ENCODE measurements around the gene CCDC197. TPM values are rescaled to one million over a fixed set of nuclear protein-coding genes. Genes with fewer than 3 reads are reported as not detected.

CCDC197 gene
- total RNA-seq, 2 experiments from 2014 or later: 0.45 TPM; not detected in 1

DNA sequence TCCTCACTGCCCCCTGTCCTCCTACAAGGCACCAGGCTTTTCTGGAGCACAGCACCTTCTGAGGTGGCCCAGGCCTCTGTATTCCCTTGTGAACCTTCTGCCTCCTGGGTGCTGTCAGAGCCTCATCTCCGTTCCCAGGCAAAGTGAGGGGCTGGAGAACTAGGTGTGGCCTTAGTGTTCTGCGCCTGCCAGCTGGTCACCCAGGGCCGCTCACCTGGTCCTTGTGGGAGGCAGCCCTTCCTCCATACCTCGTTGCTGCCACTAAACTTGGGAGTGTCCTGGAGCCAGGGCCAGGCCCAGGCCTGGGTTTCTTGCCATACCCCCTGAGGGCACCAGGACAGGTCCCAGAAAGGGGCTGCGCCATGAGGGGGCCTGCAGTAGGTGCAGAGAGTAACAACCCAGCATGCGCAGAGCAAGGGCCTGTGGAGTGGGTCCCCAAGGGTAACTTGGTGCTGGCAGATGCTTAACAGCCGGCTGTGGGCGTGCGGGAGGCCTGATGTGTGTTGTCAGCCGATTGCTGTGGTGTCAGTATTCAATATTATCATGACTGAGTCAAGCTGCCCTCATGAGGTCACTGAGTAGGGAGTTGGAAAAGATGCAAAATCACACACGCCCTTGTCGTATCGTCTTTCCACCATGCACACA lies 46.1 kb downstream of the CCDC197 start:
- H3K4me3 Mint-ChIP-seq: no peak overlapping the region
- DNase-seq: no peak
- H3K27ac Mint-ChIP-seq: no peak overlapping the region
- CTCF ChIA-PET: interaction anchor here (1.5 kb wide), 1 partner anchor 103 kb away, joined by 4 read pairs; no protein-coding TSS in a partner anchor
- H3K36me3 Mint-ChIP-seq (ENCODE audit: low read depth): peaks cover 30% of the 10 kb centered on the region
- no peaks in the 10 kb centered on the region for H3K27me3 Mint-ChIP-seq
- H3K9me3 Mint-ChIP-seq: no peaks in the 10 kb centered on the region
- POLR2A ChIA-PET: no interaction called here
- no peaks in the 10 kb centered on the region for H3K4me1 Mint-ChIP-seq

DNA sequence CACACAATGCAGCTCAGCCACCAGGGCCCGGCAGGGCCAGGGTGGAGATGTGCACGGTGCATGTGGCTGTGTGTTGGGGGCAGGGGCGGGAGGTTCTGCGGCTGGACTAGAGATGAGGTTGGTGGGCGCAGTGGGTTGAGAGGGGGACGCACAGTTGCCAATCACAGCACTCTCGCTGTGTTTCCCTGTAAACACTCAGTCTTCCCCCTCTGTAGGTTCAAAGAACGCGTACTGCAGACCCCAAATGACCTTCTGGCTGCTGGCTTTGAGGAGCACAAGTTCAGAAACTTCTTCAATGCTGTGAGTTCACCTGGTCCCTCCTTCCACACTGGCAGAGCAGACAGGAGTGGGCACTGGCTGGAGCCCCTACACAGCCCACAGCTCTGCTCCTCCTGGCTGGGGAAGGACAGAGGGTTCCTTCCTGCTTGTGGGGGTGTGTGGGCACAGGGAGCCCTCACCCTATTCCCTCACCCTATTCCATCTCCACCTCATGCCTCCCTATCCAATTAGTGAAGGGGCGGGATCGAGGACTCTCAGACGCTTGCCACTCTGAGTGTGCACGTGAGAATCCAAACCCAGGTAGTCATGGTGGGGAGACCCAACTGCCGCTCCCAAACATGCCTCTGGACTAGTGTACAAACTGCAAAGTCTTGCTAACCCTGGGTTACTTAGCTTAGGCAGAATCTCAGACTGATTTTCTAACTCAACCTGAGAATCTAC lies 46.8 kb downstream of the CCDC197 start:
- Mint-ChIP-seq H3K27me3 (no peaks in the 10 kb centered on the region), H3K4me1 (no peaks in the 10 kb centered on the region), H3K36me3 (ENCODE audit: low read depth) (peaks cover 33% of the 10 kb centered on the region), H3K27ac (peak overlapping the region; percentile 36), H3K4me3 (no peak overlapping the region), H3K9me3 (no peaks in the 10 kb centered on the region)
- no peak for DNase-seq
- CTCF ChIA-PET: no interaction called here
- POLR2A ChIA-PET: interaction anchor here (1.1 kb wide), 1 partner anchor 19 kb away, joined by 4 read pairs; no protein-coding TSS in a partner anchor

DNA sequence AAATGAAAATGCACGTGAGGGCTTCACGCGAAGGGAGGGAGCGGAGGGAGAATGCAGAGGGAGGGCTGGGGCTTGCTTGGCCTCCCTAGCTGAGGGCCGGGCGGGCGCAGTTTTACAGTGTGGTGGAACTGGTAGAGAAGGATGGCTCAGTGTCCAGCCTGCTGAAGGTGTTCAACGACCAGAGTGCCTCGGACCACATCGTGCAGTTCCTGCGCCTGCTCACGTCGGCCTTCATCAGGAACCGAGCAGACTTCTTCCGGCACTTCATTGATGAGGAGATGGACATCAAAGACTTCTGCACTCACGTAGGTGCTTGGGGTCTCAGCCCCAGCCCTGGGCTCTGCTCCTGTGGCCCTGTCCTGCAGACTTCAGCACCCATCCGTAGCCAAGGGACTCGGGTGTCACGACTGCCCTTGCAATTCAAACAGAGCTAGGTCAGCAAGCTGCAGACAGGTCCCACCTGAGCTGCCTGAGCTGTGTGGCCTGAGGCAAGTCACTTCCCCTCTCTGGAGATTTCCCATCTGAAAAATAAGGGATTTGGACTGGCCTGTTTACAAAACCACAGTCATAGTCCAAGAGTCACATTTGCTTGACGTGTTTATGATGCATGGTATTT lies 47.5 kb downstream of the CCDC197 start:
- no peak for DNase-seq
- Mint-ChIP-seq H3K36me3 (ENCODE audit: low read depth) (peaks cover 32% of the 10 kb centered on the region), H3K27me3 (no peaks in the 10 kb centered on the region), H3K4me3 (no peak overlapping the region), H3K27ac (no peak overlapping the region), H3K4me1 (no peaks in the 10 kb centered on the region), H3K9me3 (no peaks in the 10 kb centered on the region)
- ChIA-PET CTCF (no interaction called here), POLR2A (interaction anchor here (1.1 to 1.4 kb wide), 2 partner anchors 9 to 19 kb away, joined by 4 to 5 read pairs; no protein-coding TSS in a partner anchor)

DNA sequence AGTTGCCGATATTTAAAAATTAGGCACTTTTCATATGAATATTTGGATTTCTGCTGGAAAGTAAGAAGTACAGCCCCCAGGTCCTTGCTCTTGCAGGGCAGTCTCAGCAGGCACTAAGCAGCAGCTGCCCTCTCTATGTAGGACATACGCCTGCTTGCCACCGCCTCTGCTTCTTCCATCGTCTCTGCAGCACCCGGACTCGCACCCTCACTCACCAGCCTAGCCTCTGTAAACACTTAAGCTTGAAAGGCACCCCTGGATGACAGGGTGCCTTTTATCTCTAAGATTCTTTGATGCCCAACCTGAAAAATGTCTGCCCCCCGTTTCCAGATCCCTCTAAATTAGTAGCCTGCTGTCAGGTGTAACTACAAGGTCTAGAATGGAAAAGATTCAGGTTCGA lies 48.0 kb downstream of the CCDC197 start:
- POLR2A ChIA-PET: interaction anchor here (1.4 kb wide), 1 partner anchor 9 kb away, joined by 5 read pairs; no protein-coding TSS in a partner anchor
- Mint-ChIP-seq H3K27ac (no peak overlapping the region), H3K36me3 (ENCODE audit: low read depth) (peaks cover 37% of the 10 kb centered on the region), H3K4me3 (no peak overlapping the region), H3K27me3 (no peaks in the 10 kb centered on the region), H3K4me1 (no peaks in the 10 kb centered on the region), H3K9me3 (no peaks in the 10 kb centered on the region)
- CTCF ChIA-PET: no interaction called here
- no peak for DNase-seq

DNA sequence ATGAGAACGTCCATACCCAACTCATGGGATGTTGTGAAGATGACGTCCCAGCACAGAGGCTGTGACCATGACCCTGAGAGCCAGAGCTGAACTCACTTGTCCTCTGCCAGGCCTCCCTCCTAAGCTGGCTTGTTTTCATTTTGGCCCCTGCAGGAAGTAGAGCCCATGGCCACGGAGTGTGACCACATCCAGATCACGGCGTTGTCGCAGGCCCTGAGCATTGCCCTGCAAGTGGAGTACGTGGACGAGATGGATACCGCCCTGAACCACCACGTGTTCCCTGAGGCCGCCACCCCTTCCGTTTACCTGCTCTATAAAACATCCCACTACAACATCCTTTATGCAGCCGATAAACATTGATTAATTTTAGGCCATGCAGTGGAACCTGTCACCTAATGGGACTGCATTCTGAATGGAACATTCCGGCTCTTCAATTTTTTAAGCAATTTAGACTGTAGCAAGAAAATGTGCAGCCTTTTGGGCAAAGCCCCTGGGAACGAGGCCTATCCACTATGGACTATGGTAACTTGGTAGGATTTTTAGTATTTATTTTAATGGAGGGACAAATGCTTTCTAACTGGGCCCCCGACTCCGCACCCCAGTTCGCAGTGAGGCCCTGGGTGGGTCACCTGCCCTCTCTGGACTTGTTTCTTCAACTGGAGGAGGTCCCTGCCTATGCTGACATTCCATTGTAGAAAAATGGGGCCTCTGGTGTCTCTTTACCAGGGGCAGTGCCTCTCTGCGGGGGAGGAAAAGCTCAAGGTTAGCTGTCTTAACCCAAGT lies 48.7 kb downstream of the CCDC197 start:
- no peaks in the 10 kb centered on the region for H3K27me3 Mint-ChIP-seq
- H3K4me3 Mint-ChIP-seq: no peak overlapping the region
- no peaks in the 10 kb centered on the region for H3K4me1 Mint-ChIP-seq
- DNase-seq: no peak
- ChIA-PET POLR2A (interaction anchor here (1.4 kb wide), 1 partner anchor 10 kb away, joined by 5 read pairs; no protein-coding TSS in a partner anchor), CTCF (interaction anchor here (1.0 to 3.1 kb wide), 3 partner anchors 9 to 91 kb away, joined by 3 to 10 read pairs (median 4); no protein-coding TSS in a partner anchor)
- H3K9me3 Mint-ChIP-seq: no peaks in the 10 kb centered on the region
- no peak overlapping the region for H3K27ac Mint-ChIP-seq
- peaks cover 43% of the 10 kb centered on the region for H3K36me3 Mint-ChIP-seq (ENCODE audit: low read depth)

DNA sequence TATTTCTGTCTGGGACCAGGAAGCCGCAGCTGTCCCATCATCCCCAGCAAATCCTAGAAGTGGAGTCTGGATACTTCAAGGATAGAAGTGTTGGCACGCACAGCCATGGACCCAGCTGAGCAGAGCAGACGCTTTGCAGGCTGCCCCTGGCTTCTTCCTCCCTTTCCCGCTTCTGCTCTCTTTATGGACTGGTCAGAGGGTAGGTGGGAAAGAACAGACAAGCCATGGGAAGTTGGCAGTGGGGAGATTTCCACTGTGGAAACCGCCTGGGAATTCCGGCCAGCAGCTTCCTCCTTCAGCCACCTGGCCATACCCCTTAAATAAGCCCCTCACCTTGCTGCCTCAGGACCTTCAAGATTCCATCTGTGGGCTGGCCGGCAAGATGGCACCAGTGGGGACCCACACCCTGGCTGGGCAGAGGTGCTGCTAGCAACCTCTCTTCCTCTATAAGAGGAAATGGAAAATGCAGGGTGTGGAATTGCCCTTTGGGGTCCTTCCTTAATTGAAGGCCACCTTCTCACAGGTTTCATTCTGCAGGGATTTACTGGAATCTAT lies 49.7 kb downstream of the CCDC197 start:
- Mint-ChIP-seq H3K4me3 (no peak overlapping the region), H3K27ac (no peak overlapping the region), H3K4me1 (peaks cover 1% of the 10 kb centered on the region), H3K36me3 (ENCODE audit: low read depth) (peaks cover 53% of the 10 kb centered on the region), H3K9me3 (no peaks in the 10 kb centered on the region), H3K27me3 (no peaks in the 10 kb centered on the region)
- DNase-seq: no peak
- ChIA-PET CTCF (interaction anchor here (1.0 to 3.1 kb wide), 3 partner anchors 10 to 90 kb away, joined by 3 to 10 read pairs (median 4); no protein-coding TSS in a partner anchor), POLR2A (interaction anchor here (1.5 kb wide), 1 partner anchor 19 kb away, joined by 3 read pairs; no protein-coding TSS in a partner anchor)

DNA sequence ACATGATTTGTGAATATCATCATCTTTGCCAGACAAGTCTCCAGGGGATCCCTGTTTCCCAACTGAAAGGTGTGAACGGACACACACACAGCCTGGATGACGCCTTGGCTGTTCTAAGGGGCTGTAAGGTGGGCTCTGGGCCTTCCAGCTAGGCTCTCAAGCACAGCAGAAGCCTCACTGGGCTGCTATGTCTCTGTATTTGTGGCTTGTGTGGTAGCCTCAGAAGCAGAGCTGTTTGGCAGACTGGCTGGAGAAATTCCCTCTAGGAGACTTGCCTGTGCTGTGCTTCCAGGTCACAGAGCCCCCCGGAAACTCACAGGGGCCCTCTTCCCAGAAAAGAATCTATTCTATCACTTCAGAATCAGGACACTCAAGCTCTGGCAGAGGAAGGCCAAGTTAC lies 50.5 kb downstream of the CCDC197 start:
- Mint-ChIP-seq H3K27ac (no peak overlapping the region), H3K36me3 (ENCODE audit: low read depth) (peaks cover 61% of the 10 kb centered on the region), H3K4me3 (no peak overlapping the region), H3K27me3 (no peaks in the 10 kb centered on the region), H3K9me3 (no peaks in the 10 kb centered on the region), H3K4me1 (peaks cover 10% of the 10 kb centered on the region)
- DNase-seq: peak; percentile 9
- ChIA-PET POLR2A (interaction anchor here (1.0 to 1.5 kb wide), 2 partner anchors 10 to 20 kb away, joined by 3 read pairs; no protein-coding TSS in a partner anchor), CTCF (interaction anchor here (1.3 to 3.1 kb wide), 3 partner anchors 11 to 89 kb away, joined by 3 to 10 read pairs (median 4); no protein-coding TSS in a partner anchor)

DNA sequence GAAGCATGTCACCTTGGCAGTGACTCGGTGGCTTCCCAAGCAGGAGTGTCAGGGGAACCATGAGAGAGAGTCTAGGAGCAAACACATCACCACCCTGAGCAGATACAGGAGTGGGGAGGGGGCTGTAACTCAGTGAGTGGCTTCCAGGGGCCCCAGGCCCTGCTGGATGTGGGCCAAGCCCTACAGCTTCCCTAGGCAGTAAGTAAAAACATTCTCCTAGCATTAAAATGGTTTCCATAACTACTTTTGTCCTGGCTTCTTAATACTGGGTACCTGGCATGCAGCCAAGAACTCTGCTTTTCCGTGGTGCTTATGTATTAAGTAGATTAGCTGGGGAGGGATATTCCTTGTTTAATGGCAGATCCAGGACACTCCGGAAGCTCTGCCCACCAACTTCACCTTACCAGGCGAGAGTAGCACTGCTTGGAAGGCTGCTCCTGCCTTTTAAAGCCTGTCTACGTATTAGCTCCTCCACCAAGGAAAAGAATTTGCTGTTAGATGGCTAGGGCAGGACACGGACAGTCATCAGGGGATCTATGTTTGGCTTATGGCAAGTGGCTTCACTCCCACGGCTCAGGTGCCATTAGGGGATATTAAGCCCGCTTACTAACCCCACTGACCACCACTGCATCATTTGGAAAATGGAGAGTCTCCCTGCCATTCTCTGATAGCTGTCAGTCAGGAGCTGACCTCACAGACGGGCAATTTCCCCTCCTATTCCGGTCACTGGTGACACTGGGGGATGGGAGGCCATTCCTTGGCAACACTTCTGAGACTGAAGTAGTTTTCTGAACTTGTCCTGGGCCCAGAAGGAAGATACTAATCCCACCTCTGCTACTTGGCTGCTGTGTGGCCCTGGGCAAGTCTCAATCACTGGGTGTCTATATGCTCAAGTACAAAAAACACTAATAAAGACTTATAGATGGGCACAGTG lies 51.9 kb downstream of the CCDC197 start:
- ChIA-PET POLR2A (interaction anchor here (1.0 kb wide), 1 partner anchor 8 kb away, joined by 3 read pairs; no protein-coding TSS in a partner anchor), CTCF (interaction anchor here (0.9 to 4.8 kb wide), 6 partner anchors 13 to 131 kb away, joined by 3 to 29 read pairs (median 3); no protein-coding TSS in a partner anchor)
- Mint-ChIP-seq H3K27ac (no peak overlapping the region), H3K4me3 (no peak overlapping the region), H3K4me1 (peaks cover 18% of the 10 kb centered on the region), H3K36me3 (ENCODE audit: low read depth) (peaks cover 69% of the 10 kb centered on the region), H3K27me3 (no peaks in the 10 kb centered on the region), H3K9me3 (no peaks in the 10 kb centered on the region)
- peak; percentile 6 for DNase-seq

DNA sequence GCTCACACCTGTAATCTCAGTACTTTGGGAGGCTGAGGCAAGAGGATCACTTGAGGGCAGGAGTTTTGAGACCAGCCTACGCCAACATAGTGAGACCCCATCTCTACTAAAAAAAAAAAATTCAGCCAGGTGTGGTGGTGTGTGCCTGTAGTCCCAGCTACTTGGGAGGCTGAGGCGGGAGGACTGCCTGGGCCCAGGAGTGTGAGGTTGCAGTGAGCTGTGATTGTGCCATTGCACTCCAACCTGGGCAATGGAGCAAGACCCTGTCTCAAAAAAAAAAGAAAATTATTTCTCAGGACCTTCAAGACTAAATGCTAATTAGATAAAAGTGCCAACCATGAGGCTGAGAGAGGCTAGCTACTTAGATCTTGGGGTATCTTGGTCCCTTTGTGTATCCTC lies 52.5 kb downstream of the CCDC197 start:
- H3K36me3 Mint-ChIP-seq (ENCODE audit: low read depth): peaks cover 73% of the 10 kb centered on the region
- H3K4me1 Mint-ChIP-seq: peaks cover 24% of the 10 kb centered on the region
- H3K27ac Mint-ChIP-seq: no peak overlapping the region
- no peak for DNase-seq
- CTCF ChIA-PET: interaction anchor here (0.9 to 4.8 kb wide), 4 partner anchors 14 to 131 kb away, joined by 3 to 29 read pairs (median 12); no protein-coding TSS in a partner anchor
- POLR2A ChIA-PET: no interaction called here
- H3K4me3 Mint-ChIP-seq: no peak overlapping the region
- no peaks in the 10 kb centered on the region for H3K9me3 Mint-ChIP-seq
- no peaks in the 10 kb centered on the region for H3K27me3 Mint-ChIP-seq

DNA sequence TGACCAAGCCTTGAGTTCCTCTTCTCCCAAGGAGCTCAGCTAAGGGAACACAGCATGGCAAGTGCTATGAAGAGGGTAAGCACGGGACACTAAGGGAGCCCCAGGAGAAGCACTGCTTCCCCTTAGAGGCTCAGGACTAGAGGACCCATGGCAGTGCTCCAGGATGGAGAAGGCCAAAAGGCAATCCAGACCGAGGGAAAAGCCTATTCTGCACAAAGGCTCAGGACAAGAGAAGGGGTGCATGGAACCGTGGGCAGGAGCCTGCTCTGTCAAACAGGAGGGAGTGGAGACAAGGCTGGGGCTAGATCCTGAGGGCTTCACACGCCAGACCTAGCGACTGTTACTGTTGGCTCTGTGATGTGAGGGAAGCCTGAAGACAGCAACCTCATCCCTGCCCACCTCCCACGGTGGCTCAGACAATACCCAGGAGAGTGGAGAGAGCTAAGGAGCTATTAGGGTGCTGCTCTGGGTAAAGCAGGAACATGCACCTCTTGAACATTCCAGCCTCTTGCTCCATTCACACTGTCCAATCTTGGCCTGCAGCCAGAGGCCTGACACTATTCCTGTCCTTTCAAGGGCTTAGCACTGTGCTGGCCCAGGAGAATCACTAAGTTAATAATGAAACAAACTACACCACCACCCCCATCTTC lies 53.3 kb downstream of the CCDC197 start:
- CTCF ChIA-PET: interaction anchor here (1.4 to 4.8 kb wide), 3 partner anchors 14 to 87 kb away, joined by 4 to 29 read pairs (median 22); no protein-coding TSS in a partner anchor
- Mint-ChIP-seq H3K9me3 (no peaks in the 10 kb centered on the region), H3K4me1 (peaks cover 32% of the 10 kb centered on the region), H3K4me3 (no peak overlapping the region), H3K27me3 (no peaks in the 10 kb centered on the region), H3K36me3 (ENCODE audit: low read depth) (peaks cover 78% of the 10 kb centered on the region), H3K27ac (no peak overlapping the region)
- DNase-seq: peak; percentile 13
- POLR2A ChIA-PET: interaction anchor here (1.0 to 4.8 kb wide), 2 partner anchors 31 to 33 kb away, joined by 3 to 30 read pairs; partner anchors contain the start of genes DDX24 and IFI27L1

DNA sequence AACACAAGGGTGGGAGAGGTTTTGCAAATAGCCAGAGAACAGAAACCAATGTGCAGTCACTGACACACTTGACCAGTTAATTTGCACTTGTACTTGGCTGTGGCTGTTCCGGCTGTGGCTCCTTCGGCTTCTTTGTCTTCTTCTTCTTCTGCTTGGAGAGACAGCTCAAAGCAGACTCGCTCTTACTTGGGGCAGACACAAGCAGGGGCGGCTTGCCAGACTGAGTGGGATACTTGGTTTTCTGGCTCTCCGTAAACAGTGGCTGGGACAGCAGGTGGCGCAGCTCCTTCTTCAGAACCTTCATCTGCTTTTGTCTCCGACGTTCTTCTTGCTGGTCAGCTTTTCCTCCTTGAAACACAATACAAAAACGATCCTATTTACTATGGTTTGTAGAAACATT lies 54.0 kb downstream of the CCDC197 start:
- DNase-seq: peak; percentile 16
- H3K27ac Mint-ChIP-seq: peak overlapping the region; percentile 5
- ChIA-PET POLR2A (interaction anchor here (1.0 to 4.8 kb wide), 3 partner anchors 13 to 34 kb away, joined by 3 to 30 read pairs (median 4); partner anchors contain the start of genes DDX24 and IFI27L1), CTCF (interaction anchor here (1.4 to 4.8 kb wide), 6 partner anchors 15 to 129 kb away, joined by 4 to 29 read pairs (median 9); partner anchors contain the start of genes DDX24, IFI27L1 and IFI27L2)
- H3K27me3 Mint-ChIP-seq: no peaks in the 10 kb centered on the region
- no peaks in the 10 kb centered on the region for H3K9me3 Mint-ChIP-seq
- H3K4me3 Mint-ChIP-seq: no peak overlapping the region
- peaks cover 39% of the 10 kb centered on the region for H3K4me1 Mint-ChIP-seq
- peaks cover 79% of the 10 kb centered on the region for H3K36me3 Mint-ChIP-seq (ENCODE audit: low read depth)

Data from activated CD4-positive, alpha-beta memory T cell treated with anti-CD3 and anti-CD28 coated beads, Interleukin-2, amount 10 ng/mL, durations not matched to agents 7 days and 5 days (primary cell).